ENCODE data around the gene RAD51C. TPM values are rescaled to one million over a fixed set of nuclear protein-coding genes. Genes with fewer than 3 reads are reported as not detected.
"Not testable (repeated sequence)": the region's sequence is repeated elsewhere in the genome, so short reads cannot be mapped to it uniquely, and the experiment has no call there.

The RAD51C gene
- total RNA-seq, 1 experiment from 2014 or later: 53.7 TPM

DNA sequence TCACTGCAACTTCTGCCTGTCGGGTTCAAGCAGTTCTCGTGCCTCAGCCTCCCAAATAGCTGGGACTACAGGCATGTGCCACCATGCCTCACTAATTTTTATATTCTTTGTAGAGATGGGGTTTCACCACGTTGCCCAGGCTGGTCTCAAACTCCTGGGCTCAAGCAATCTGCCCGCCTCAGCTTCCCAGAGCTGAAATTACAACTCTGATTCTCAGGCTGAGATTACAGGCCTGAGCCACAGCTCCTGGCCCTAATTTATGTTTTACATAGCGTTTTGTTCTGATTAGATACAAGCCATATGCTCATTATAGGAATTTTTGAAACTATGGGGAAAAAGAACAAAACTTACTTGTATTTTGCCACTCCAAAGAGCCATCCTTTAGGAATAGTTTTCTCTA, 86.1 kb downstream of the RAD51C start:
- not testable (repeated sequence) for H3K9me3 ChIP-seq (ENCODE audit: low read length); H3K4me1 ChIP-seq (ENCODE audit: low read length); H3K27me3 ChIP-seq (ENCODE audit: low read length); H3K9me2 ChIP-seq (replicated peaks; ENCODE audit: insufficient read depth, low read length); H3K9ac ChIP-seq (ENCODE audit: low read length); H3K36me3 ChIP-seq (ENCODE audit: insufficient read depth, low read length); DNase-seq; H3K4me2 ChIP-seq (ENCODE audit: low read depth, low read length, poor library complexity, severe bottlenecking); H2AFZ ChIP-seq (ENCODE audit: low read length); H3K27ac ChIP-seq (ENCODE audit: low read length); H3K4me3 ChIP-seq (ENCODE audit: low read length); H4K20me1 ChIP-seq (ENCODE audit: insufficient read depth, low read depth, low read length); H3K79me2 ChIP-seq (ENCODE audit: low read length)

DNA sequence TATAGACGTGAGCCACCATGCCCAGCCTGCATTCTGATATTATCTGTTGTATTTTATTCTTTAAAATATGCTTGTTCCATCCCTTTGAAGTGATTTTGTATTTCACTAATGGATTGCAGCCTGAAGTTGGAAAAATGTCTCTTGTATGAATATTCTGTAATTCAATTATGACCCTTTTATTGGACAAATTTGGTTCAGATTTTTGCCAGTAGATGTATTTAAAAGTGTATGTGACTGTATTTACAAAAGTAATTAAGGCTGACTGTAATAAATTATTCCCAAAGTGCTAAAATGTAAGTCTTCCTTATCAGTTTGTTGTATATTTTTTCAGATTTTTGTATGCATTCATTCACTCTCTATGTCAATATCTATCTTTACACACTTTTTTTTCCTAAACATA, 87.0 kb downstream of the RAD51C start:
- Histone ChIP-seq H3K27ac (ENCODE audit: low read length) (no peak overlapping the region), H2AFZ (ENCODE audit: low read length) (no peak overlapping the region), H3K9ac (ENCODE audit: low read length) (no peak overlapping the region), H4K20me1 (ENCODE audit: insufficient read depth, low read depth, low read length) (no peaks in the 10 kb centered on the region), H3K9me2 (replicated peaks; ENCODE audit: insufficient read depth, low read length) (no peaks in the 10 kb centered on the region), H3K36me3 (ENCODE audit: insufficient read depth, low read length) (no peaks in the 10 kb centered on the region), H3K4me3 (ENCODE audit: low read length) (no peak overlapping the region), H3K4me1 (ENCODE audit: low read length) (no peaks in the 10 kb centered on the region), H3K27me3 (ENCODE audit: low read length) (no peaks in the 10 kb centered on the region), H3K9me3 (ENCODE audit: low read length) (no peaks in the 10 kb centered on the region), H3K4me2 (ENCODE audit: low read depth, low read length, poor library complexity, severe bottlenecking) (no peak overlapping the region), H3K79me2 (ENCODE audit: low read length) (no peaks in the 10 kb centered on the region)
- DNase-seq: no peak

DNA sequence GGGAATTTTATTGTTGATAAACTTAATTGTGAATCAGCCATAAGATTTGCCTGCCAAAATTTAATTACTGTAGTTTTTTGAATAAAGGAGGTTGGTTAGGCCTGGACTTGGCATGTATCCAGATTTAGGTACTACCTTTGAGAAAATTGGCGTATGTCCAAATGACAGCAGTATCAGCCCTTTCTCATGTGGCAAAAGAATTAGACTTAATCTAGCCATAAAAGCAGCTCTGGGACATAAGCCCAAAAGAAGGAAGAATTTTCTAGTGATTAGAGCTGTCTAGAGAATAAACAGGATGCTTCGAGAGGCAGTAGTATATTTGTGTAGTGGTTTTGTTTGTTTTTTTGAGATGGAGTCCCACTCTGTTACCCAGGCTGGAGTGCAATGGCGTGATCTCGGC, 91.0 kb downstream of the RAD51C start:
- Histone ChIP-seq H4K20me1 (ENCODE audit: insufficient read depth, low read depth, low read length) (no peaks in the 10 kb centered on the region), H3K9ac (ENCODE audit: low read length) (no peak overlapping the region), H3K79me2 (ENCODE audit: low read length) (no peaks in the 10 kb centered on the region), H3K27ac (ENCODE audit: low read length) (no peak overlapping the region), H3K4me3 (ENCODE audit: low read length) (no peak overlapping the region), H3K27me3 (ENCODE audit: low read length) (no peaks in the 10 kb centered on the region), H3K36me3 (ENCODE audit: insufficient read depth, low read length) (no peaks in the 10 kb centered on the region), H2AFZ (ENCODE audit: low read length) (no peak overlapping the region), H3K4me1 (ENCODE audit: low read length) (no peaks in the 10 kb centered on the region), H3K9me3 (ENCODE audit: low read length) (no peaks in the 10 kb centered on the region), H3K4me2 (ENCODE audit: low read depth, low read length, poor library complexity, severe bottlenecking) (no peak overlapping the region), H3K9me2 (replicated peaks; ENCODE audit: insufficient read depth, low read length) (no peaks in the 10 kb centered on the region)
- no peak for DNase-seq

DNA sequence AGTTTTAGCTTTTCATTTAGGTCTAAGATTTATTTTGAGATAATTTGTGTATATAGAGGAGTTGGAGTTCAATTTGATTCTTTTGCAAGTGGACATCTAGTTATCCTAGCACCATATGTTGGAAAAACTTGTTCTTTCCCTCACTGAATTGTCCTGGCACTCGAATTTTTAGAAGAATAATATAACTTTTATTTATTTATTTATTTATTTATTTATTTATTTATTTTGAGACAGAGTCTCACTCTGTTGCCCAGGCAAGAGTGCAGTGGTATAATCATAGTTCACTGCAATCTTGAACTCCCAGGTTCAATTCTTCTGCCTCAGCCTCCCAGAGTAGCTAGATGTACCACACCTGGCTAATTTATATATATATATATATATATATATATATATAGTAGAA, 92.7 kb downstream of the RAD51C start:
- no peaks in the 10 kb centered on the region for H3K79me2 ChIP-seq (ENCODE audit: low read length)
- H2AFZ ChIP-seq (ENCODE audit: low read length): no peak overlapping the region
- H3K9me2 ChIP-seq (replicated peaks; ENCODE audit: insufficient read depth, low read length): no peaks in the 10 kb centered on the region
- no peak overlapping the region for H3K9ac ChIP-seq (ENCODE audit: low read length)
- no peak overlapping the region for H3K4me3 ChIP-seq (ENCODE audit: low read length)
- H3K9me3 ChIP-seq (ENCODE audit: low read length): no peaks in the 10 kb centered on the region
- H3K36me3 ChIP-seq (ENCODE audit: insufficient read depth, low read length): no peaks in the 10 kb centered on the region
- DNase-seq: no peak
- H3K4me2 ChIP-seq (ENCODE audit: low read depth, low read length, poor library complexity, severe bottlenecking): no peak overlapping the region
- no peak overlapping the region for H3K27ac ChIP-seq (ENCODE audit: low read length)
- no peaks in the 10 kb centered on the region for H3K4me1 ChIP-seq (ENCODE audit: low read length)
- no peaks in the 10 kb centered on the region for H3K27me3 ChIP-seq (ENCODE audit: low read length)
- no peaks in the 10 kb centered on the region for H4K20me1 ChIP-seq (ENCODE audit: insufficient read depth, low read depth, low read length)

Small RNA genes lying within 50 kb of the gene (small RNA-seq; reads per million reads assigned to genes)
- gene AC011195.1 (not detected), gene AC025521.1 (not detected), gene RF00017 (not detected), gene RNU1-108P (not detected), gene RNU1-52P (not detected), gene RNU1-85P (not detected)

Other genes starting within 250 kb of the RAD51C start
- 0.11 and 0.82 TPM in 2 replicates for gene HSF5, start 204.2 kb upstream of the RAD51C start, total RNA-seq (2014; rRNA removed; shearing (Covaris generic); ENCODE audit: low replicate concordance)
- 53.6 and 64.0 TPM in 2 replicates for gene MTMR4, start 178.0 kb upstream of the RAD51C start, total RNA-seq (2014; rRNA removed; shearing (Covaris generic); ENCODE audit: low replicate concordance)
- gene TEX14, start 557 bp upstream of the RAD51C start, total RNA-seq (2014; rRNA removed; shearing (Covaris generic); ENCODE audit: low replicate concordance): not detected in 2 replicates
- 0.56 and 1.0 TPM in 2 replicates for gene PPM1E, start 63.3 kb downstream of the RAD51C start, total RNA-seq (2014; rRNA removed; shearing (Covaris generic); ENCODE audit: low replicate concordance)